Lung microvascular endothelial cell (primary cell): Measurements from ENCODE around the gene TNIP2. TPM values are rescaled to one million over a fixed set of nuclear protein-coding genes. Genes with fewer than 3 reads are reported as not detected.

ENCODE experiments used
- total RNA-seq: library from RNA; depleted of rRNA; stranded (reverse); fragments of >200 nt; gene quantifications from 2 replicates; pipeline ENCODE4 v1.2.1, GENCODE V29; 2014

Gene TNIP2
- total RNA-seq, 1 donor from 2014 or later, result 70.6 TPM

Other genes with a start within 250 kb of the TNIP2 start
- 4.4 and 7.1 TPM in 2 replicates for gene FAM193A, start 219.7 kb downstream of the TNIP2 start, total RNA-seq
- 12.2 and 14.5 TPM in 2 replicates for gene SH3BP2, start 36.7 kb upstream of the TNIP2 start, total RNA-seq
- gene ADD1, start 87.5 kb upstream of the TNIP2 start, total RNA-seq, result 129 and 156 TPM in 2 replicates
- gene NOP14, start 207.1 kb upstream of the TNIP2 start, total RNA-seq, result 14.6 and 16.1 TPM in 2 replicates
- 1.3 and 3.0 TPM in 2 replicates for gene GRK4, start 207.2 kb upstream of the TNIP2 start, total RNA-seq